ENCODE measurements around the gene SLC44A2.
"Not testable (repeated sequence)": the region's sequence is repeated elsewhere in the genome, so short reads cannot be mapped to it uniquely, and the experiment has no call there.

Gene SLC44A2

DNA sequence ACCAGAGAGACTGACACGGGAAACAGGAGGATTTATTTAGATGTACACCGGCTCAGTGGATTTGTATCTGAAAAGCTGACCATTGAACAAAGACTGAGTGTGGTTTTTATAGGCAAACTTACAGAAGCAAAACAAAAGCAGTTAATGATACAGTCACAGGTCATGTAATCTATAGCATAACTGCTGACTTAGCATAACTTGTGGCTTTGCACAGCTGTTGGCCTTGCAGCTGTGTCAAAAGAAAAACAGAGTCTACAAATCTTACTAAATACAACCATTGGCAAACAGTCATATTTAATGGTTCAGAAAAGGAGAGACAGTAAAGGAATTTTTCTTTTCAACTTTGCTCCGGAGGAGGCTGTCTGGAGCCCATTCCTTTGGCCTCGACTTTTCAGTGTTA lies 26.5 kb downstream of the SLC44A2 start:
- no peak for DNase-seq (ENCODE audit: low read depth in 2 of 2)

GRCh38 chr19:10653482-10653731 lies 28.1 kb downstream of the SLC44A2 start:
- DNase-seq (ENCODE audit: low read depth in 2 of 2) = no peak

GRCh38 chr19:10653732-10654609 lies 28.6 kb downstream of the SLC44A2 start, which contains the start of gene ILF3:
TSS of gene ILF3 (plus strand) at chr19:10654346. CDS start at chr19:10670606, 16,260 bp downstream.
- DNase-seq (ENCODE audit: low read depth in 2 of 2) = peak; percentile 97 to 99

DNA sequence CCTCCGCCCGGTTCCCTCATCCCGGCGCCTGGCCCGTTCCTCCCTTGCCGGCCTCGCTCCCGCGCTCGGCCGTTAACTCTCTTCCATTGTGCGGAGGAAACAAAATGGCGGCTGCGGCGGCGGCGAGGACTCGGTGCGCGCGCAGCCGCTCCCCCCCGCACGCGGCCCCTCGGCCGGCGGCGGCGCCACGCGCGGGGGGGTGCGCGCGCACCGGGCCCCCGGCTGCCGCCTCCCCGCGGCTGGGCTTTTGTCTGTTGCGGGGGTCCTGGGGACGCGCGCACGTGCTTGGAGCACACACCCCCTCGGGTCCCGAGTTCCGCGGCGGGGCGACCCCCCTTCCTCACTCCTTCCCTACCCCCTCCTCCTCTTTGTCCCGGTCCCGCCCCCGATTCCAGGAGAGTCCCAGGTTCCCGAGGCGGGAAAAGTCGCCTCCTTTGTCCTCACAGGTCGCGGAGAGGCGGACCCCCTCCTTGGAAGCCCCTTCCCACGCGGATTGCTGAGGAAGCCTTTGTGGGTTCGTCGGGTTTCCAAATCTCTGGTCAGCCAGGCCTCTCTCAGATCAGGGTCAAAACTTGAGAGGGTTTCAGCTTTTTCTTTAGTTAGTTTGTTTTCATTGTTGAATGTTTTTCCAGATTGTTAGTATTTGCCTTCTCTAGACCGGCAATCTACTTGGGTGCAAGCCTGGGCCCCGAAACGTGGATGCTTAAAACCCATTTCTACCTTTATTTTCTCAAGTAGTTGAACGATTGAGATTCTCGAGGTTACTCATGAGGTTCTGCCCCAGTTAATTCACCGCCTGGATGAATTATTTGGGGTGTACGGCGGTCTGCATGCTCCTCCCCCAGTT lies 29.5 kb downstream of the SLC44A2 start:
- peak; percentile 46 to 61 for DNase-seq (ENCODE audit: low read depth in 2 of 2)

GRCh38 chr19:10655457-10656312 lies 30.3 kb downstream of the SLC44A2 start:
- DNase-seq (ENCODE audit: low read depth in 2 of 2) = no peak

- DNase-seq (ENCODE audit: low read depth in 2 of 2) = no peak
Measured at GRCh38 chr19:10660346-10660745, 35.0 kb downstream of the SLC44A2 start.

DNA sequence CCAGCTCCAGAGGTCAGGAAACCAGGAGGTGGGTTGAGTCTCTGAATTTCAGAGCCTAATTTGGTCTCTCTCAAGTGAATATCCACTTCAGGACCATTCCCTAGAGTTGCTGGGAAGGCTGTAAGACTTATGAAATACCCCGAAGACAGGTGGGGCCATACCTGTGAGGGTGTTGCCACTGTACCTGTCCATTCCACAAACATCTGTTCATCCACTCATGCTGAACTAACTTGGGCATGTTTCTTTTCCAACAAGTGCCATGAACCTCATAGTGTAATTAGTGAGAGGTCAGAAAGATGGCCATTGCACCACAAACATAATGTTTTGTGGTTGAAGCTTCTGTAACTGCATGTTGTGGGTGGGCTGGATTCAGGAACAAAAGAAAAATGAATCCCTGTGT lies 36.6 kb downstream of the SLC44A2 start:
- DNase-seq (ENCODE audit: low read depth in 2 of 2) = no peak

DNA sequence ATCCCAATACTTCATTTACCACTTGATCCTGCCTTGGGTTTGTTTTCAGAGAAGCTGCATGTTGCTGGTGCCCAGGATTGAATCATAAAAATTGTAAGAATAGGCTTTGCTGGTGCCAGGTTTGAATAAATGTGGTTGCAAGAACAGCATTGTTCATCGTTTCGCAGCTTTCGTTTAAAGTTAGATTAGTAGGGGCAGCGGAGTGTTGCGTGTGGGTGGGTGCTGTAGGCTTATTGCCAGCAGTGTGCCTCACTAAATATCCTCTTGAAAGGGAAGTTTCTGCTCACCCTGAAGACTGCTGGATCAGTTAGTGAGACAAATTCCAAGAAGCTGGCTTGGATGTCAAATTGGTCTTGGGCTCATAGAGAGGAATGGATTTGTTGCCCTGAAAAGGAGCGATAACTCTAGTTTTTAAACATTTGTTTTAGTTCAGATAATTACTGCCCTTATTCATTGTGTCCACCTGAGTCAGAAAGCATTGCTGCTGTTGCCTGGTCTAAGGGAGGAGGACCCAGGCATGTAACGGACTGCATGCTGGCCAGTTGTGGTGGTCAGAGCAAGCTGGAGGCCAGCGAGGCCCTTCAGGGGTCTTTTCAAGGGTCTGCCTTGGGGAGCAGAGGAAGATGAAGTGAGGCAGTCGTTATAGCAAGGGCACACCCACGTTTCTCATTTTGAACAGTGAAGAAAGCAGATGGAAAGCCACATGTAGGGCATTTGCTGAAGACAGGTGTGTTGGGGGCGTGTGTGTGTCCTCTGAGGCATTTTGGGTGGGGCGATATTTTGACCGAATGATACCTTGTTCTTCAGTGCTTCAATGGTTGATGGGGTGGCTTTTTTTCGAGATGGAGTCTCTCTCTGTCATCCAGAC lies 37.3 kb downstream of the SLC44A2 start:
- peak in 1 of 2 donors; percentile 31 for DNase-seq (ENCODE audit: low read depth in 2 of 2)

GRCh38 chr19:10663252-10663563 lies 37.9 kb downstream of the SLC44A2 start:
- not testable (repeated sequence) for DNase-seq (ENCODE audit: low read depth in 2 of 2)

GRCh38 chr19:10667867-10668266 lies 42.5 kb downstream of the SLC44A2 start:
- no peak for DNase-seq (ENCODE audit: low read depth in 2 of 2)

DNA sequence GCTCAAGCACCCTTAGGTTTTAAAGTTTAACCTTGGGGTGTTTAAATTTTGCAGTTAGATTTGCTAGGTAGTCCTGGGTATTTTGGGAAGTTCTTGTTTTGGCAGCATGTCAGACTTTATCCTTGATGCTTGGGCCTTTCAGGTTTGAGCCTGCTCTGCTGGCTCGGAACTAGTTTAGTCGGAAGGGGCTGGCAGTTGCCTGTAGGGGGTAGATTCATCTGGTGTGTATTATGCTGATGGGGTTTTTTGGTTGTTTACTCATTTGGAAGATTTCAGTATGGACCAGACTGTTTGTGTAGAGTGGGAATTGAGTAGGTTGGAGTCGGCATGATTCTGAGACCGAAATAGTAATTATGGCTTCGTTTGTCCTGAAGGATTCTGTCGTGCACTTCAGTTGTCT lies 43.9 kb downstream of the SLC44A2 start:
- DNase-seq (ENCODE audit: low read depth in 2 of 2) = no peak

DNA sequence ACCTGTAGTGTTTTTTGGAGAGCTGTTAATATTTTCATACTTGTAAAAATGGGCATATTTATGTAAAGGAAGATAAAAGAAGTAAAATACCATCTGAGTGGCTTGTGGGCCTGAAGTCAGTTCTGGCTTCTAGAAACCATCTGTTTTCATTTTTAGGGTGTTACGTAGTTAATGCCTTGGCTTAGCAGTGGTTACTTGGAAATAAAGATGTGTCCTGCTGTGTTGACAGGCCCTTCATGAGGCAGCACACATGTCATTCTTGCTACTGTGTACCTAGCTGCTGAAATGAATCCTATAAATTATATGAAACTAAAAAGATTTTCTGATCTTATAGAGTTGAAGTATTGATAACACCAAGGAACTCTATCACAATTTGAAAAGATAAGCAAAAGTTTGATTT lies 44.8 kb downstream of the SLC44A2 start:
- DNase-seq (ENCODE audit: low read depth in 2 of 2) = no peak

DNA sequence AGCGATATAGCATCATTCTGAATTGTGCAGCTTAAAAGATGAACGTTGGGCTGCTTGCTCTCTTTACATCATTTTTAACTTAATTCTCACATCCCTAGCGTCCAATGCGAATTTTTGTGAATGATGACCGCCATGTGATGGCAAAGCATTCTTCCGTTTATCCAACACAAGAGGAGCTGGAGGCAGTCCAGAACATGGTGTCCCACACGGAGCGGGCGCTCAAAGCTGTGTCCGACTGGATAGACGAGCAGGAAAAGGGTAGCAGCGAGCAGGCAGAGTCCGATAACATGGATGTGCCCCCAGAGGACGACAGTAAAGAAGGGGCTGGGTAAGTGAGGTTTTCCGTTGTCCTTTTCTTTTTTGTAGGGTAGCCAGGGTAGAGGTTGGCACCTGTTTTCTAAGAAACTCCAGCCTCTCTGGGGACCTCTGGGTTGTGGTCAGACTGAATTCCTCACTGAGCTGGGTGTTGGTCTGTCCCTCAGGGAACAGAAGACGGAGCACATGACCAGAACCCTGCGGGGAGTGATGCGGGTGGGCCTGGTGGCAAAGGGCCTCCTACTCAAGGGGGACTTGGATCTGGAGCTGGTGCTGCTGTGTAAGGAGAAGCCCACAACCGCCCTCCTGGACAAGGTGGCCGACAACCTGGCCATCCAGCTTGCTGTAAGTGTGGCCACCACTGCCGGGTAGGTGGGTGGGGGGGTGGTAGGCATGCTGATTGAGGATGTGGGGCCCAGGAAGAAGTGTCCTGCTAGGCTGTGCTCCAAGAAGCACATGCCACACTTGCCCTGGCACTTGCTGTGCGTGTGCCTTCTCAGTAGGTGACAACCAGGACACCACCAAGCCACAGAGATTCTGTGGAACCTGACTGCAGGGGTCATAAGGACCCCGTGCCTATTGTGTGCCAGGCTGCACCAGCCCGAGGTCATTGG lies 45.8 kb downstream of the SLC44A2 start:
- no peak for DNase-seq (ENCODE audit: low read depth in 2 of 2)

GRCh38 chr19:10671922-10672321 lies 46.6 kb downstream of the SLC44A2 start:
- not testable (repeated sequence) for DNase-seq (ENCODE audit: low read depth in 2 of 2)

DNA sequence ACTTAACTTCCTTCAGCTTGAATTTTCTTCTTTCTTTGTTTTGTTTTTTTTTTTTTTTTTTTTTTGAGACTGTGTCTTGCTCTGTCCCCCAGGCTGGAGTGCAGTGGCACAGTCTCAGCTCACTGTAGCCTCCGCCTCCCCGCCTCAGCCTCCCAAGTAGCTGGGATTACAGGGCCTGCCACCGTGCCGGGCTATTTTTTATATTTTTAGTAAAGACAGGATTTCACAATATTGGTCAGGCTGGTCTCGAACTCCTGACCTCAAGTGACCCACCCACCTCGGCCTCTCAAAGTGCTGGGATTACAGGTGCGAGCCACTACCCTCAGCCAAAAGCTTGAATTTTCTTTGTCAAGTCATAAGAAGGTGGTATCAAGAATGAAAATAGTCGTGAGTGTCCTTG lies 49.9 kb downstream of the SLC44A2 start:
- DNase-seq (ENCODE audit: low read depth in 2 of 2) = not testable (repeated sequence)

DNA sequence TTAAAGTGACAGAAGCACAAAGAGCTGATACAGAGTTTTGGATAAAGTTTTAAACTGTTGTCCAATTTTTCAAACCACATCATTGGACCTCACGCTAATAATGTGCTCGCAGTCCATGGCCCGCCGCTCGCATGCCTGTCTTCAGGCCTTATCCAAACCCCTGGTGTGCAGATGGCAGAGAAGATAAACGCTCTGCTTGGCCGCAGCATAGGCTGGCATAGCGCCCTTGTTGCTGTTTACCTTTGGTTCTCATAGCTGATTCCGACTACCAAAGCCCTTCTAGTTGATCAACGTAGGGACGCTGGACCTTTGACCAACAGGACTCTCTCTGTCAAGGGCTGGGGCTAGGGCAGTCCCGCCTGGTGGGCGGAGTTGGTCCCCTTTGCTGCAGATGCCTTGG lies 52.4 kb downstream of the SLC44A2 start:
- DNase-seq (ENCODE audit: low read depth in 2 of 2) = no peak

DNA sequence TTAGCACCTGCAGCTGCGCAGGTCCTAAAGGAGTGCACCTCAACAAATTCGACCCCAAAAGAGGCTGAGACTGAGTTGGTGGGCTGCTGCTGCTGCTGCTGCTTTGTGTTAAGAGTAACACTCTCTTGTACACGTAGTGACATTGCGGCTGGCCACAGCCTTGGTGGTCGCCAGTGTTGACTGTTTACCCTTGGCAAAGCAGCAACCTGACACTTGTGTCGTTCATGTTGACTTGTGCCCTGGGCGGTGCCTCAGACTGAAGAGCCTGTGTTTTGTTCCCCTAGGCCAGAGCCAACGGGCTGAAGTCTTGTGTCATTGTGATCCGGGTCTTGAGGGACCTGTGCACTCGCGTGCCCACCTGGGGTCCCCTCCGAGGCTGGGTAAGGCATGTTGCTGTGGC lies 53.5 kb downstream of the SLC44A2 start:
- DNase-seq (ENCODE audit: low read depth in 2 of 2) = no peak

- DNase-seq (ENCODE audit: low read depth in 2 of 2) = no peak
Measured at GRCh38 chr19:10679743-10680142, 54.4 kb downstream of the SLC44A2 start.

GRCh38 chr19:10680545-10681135 lies 55.3 kb downstream of the SLC44A2 start:
- no peak for DNase-seq (ENCODE audit: low read depth in 2 of 2)

- no peak for DNase-seq (ENCODE audit: low read depth in 2 of 2)
Measured at GRCh38 chr19:10681658-10682057, 56.3 kb downstream of the SLC44A2 start.
